Urinary bladder (tissue), 4 donors: ENCODE results near the gene GABRD. TPM values are rescaled to one million over a fixed set of nuclear protein-coding genes. Genes with fewer than 3 reads are reported as not detected.
A peak's percentile ranks its signal among the peaks of the same experiment; 100 is the strongest.
"Not testable (repeated sequence)": the region's sequence is repeated elsewhere in the genome, so short reads cannot be mapped to it uniquely, and the experiment has no call there.

Source experiments
- DNase-seq: peaks from one replicate; pipeline ENCODE4 v3.0.0-alpha.2; 2015; ENCODE audit errors: extremely low spot score
- H3K27ac ChIP-seq: one replicate; pipeline ENCODE4 v1.5.1; 2013; ENCODE audit warnings: low read depth, mild to moderate bottlenecking, moderate library complexity
- H3K36me3 ChIP-seq: one replicate; pipeline ENCODE4 v1.6.1; 2013; ENCODE audit warnings: mild to moderate bottlenecking, moderate library complexity; ENCODE audit not compliant: insufficient read depth
- H3K4me1 ChIP-seq: one replicate; pipeline ENCODE4 v1.6.1; 2013; ENCODE audit warnings: mild to moderate bottlenecking, moderate library complexity; ENCODE audit not compliant: insufficient read depth
- H3K4me3 ChIP-seq: one replicate; pipeline ENCODE4 v1.5.1; 2013; ENCODE audit warnings: low read depth, low read length
- WGBS: extraction: QIAGEN DNeasy Blood & Tissue Kit; methylation state at CpG from one replicate; pipeline ENCODE4 v1.1.7; 2013; 5-methylcytosine and 5-hydroxymethylcytosine counted together
- polyA plus RNA-seq: library from polyadenylated mRNA; stranded (reverse); fragments of 200-250 nt; gene quantifications from one replicate; pipeline ENCODE4 v1.2.3, GENCODE V29; 2013
- total RNA-seq: library from RNA; depleted of rRNA; stranded (reverse); fragments of >200 nt; gene quantifications from one replicate; pipeline ENCODE4 v1.2.3, GENCODE V29; 2014
- donor health status: healthy with polysubstance abuse.
- donor health status: healthy.

GABRD gene, protein sequence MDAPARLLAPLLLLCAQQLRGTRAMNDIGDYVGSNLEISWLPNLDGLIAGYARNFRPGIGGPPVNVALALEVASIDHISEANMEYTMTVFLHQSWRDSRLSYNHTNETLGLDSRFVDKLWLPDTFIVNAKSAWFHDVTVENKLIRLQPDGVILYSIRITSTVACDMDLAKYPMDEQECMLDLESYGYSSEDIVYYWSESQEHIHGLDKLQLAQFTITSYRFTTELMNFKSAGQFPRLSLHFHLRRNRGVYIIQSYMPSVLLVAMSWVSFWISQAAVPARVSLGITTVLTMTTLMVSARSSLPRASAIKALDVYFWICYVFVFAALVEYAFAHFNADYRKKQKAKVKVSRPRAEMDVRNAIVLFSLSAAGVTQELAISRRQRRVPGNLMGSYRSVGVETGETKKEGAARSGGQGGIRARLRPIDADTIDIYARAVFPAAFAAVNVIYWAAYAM
- 0.95 TPM for total RNA-seq
- 1.2 TPM for polyA plus RNA-seq

DNA sequence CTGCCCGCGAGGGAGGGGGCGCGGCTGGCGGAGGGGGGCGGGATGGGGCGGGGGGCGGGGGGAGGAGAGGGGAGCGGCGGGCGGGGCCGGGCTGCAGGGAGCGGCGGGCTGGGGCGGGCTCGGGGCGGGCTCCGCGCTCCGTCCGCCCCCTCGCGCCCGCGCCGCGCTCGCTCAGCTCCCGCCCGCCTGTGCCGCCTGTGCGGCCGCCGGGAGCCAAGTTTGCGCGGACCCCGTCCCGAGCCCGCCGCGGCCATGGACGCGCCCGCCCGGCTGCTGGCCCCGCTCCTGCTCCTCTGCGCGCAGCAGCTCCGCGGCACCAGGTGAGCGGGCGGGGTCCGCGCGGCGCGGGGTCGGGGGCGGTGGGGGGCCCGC lies at the start of gene GABRD:
GABRD (plus strand) TSS at position 174 of the 372 bp plus-strand sequence; CDS start at position 253, 79 bp downstream.
- DNase-seq = no peak
- no peaks in the 10 kb centered on the region for H3K4me1 ChIP-seq
- no peaks in the 10 kb centered on the region for H3K36me3 ChIP-seq
- H3K27ac ChIP-seq = no peak within 1 kb of the TSS
- H3K4me3 ChIP-seq = peak within 1 kb of the TSS; percentile 17
- WGBS = under 1% methylated on average over 48 of the region's 60 CpGs

DNA sequence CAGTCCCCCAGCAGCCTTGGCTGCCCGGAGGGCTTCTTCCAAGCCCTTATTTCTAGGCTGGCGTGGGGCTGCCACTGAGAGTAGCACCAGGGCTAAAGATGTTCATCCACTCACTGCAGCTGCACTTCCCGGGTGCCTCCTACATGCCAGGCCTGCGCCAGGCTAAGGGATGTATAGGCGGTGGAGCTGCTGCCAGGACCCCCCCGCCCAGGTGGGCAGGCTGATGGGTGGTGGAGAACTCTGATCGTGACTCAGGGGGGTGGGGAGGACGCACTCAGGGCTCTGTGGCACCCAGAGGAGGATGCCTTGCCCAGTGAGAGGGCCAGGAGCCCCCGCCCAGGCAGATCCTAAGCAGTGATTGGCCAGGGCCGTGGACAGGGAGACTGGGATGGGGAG lies 49.6 kb upstream of the GABRD start:
- Histone ChIP-seq H3K4me1 (no peaks in the 10 kb centered on the region), H3K36me3 (no peaks in the 10 kb centered on the region), H3K27ac (no peak overlapping the region), H3K4me3 (no peak overlapping the region)
- WGBS = 72% methylated on average over 10 of the region's 10 CpGs
- no peak for DNase-seq

DNA sequence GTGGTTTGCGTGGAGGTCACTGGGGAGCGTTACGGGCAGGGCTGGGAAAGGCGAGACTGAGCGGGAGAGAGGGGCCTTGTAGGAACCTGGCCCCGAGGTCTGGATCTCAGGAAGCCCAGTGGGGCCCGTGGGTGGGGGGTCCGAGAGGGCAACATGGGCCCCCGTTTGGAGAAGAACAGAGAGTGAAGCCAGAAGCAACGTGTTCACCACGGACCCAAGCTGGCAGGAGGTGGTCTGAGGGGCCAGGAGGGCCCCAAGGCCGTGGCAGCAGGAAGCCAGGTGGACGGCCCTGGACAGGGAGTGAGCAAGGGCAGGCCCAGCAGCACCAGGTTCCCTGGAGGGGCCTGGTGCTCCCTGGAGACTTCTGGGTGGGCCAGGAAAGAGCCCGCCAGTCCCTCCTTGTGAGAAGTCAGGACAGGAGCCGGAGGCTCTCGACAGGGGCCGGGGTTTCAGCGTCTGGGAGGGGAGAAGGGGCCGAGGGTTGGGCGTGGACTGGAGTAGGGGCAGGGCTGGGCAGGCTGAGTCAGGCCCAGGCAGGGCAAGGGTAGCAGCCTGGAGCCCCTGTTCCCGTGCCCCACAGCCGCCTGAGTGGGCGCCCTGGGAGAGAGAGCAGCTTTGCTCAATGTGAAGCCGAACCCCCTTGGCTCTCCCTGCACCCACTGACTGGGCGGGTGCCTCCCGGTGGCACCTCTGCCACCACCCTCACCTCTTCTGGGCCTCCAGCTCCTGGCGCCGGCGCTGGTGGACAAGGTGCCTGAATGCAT lies 49.0 kb upstream of the GABRD start:
- Histone ChIP-seq H3K36me3 (no peaks in the 10 kb centered on the region), H3K4me3 (no peak overlapping the region), H3K4me1 (no peaks in the 10 kb centered on the region), H3K27ac (no peak overlapping the region)
- WGBS = 65% methylated on average over 29 of the region's 29 CpGs
- no peak for DNase-seq

DNA sequence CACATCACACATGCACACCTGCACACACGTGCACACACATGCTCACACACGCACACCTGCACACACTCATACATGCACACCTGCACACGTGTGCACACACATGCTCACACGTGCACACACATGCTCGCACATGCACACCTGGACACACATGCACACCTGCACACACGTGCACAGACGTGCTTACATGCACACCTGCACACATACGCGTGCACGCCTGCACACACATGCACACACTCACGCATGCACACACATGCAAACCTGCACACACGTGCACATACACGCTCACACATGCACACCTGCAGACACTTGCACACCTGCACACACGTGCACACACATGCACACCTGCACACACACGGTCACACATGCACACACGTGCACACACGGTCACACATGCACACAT lies 48.1 kb upstream of the GABRD start:
- DNase-seq = no peak
- Histone ChIP-seq H3K4me3 (no peak overlapping the region), H3K27ac (no peak overlapping the region), H3K36me3 (no peaks in the 10 kb centered on the region), H3K4me1 (no peaks in the 10 kb centered on the region)
- 90% methylated on average over 17 of the region's 17 CpGs for WGBS

DNA sequence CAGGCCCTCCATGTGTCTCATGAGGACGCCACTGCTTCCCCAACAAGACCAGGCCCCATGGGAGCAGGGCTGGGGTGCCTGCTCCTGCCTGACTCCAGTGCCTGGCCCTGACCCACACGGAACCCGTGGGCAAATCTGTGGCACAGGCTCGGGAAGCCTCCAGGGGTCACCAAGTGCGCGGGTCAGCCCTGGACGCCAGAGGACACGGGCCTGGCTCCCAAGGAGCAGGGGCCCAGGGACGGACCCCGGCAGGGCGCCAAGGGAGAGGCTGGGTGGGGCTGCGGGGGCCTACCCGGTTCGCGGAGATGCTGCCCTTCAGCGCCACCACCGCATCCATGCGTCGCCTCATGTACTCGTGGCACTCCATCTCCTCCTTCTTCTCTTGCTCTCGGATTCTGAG lies 47.5 kb upstream of the GABRD start:
- 89% methylated on average over 21 of the region's 21 CpGs for WGBS
- Histone ChIP-seq H3K36me3 (no peaks in the 10 kb centered on the region), H3K27ac (no peak overlapping the region), H3K4me3 (no peak overlapping the region), H3K4me1 (no peaks in the 10 kb centered on the region)
- DNase-seq = no peak

DNA sequence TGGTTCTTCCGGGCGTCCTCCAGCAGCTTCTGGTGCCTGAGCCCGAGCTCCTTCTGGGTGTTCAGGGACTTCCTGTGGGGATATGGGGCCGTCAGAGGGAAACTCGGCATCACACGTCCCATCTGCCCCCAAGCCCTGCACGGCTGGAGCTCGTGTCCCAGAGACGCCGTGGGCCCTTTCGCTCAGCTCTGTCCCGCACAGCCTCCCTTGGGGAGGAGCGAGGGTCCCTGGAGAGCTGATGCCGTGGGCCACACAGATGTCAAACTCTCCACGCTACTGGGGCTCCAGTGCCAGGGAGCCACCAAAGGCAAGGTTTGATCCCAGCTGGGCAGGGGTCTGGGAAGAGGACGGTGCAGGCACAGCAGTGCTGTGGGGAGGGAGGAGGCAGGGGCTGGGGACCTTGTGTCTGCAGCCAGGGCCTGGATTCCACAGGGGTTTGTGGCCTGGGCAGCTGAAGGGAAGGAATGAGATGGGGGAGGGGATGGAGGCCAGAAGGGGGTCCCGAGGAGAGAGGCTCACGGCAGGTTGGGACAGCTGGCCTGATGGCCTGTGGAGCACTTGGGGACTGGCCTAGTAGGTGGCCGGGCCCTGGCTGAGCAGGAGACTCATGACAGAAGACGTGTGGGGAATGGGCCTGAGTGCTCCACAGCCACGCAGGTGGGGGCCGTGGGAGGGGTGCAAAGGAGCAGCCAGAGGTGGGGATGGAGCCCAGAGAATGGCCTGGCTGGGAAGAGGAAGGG lies 46.0 kb upstream of the GABRD start:
- Histone ChIP-seq H3K36me3 (no peaks in the 10 kb centered on the region), H3K4me3 (no peak overlapping the region), H3K27ac (no peak overlapping the region), H3K4me1 (no peaks in the 10 kb centered on the region)
- 67% methylated on average over 22 of the region's 22 CpGs for WGBS
- no peak for DNase-seq

DNA sequence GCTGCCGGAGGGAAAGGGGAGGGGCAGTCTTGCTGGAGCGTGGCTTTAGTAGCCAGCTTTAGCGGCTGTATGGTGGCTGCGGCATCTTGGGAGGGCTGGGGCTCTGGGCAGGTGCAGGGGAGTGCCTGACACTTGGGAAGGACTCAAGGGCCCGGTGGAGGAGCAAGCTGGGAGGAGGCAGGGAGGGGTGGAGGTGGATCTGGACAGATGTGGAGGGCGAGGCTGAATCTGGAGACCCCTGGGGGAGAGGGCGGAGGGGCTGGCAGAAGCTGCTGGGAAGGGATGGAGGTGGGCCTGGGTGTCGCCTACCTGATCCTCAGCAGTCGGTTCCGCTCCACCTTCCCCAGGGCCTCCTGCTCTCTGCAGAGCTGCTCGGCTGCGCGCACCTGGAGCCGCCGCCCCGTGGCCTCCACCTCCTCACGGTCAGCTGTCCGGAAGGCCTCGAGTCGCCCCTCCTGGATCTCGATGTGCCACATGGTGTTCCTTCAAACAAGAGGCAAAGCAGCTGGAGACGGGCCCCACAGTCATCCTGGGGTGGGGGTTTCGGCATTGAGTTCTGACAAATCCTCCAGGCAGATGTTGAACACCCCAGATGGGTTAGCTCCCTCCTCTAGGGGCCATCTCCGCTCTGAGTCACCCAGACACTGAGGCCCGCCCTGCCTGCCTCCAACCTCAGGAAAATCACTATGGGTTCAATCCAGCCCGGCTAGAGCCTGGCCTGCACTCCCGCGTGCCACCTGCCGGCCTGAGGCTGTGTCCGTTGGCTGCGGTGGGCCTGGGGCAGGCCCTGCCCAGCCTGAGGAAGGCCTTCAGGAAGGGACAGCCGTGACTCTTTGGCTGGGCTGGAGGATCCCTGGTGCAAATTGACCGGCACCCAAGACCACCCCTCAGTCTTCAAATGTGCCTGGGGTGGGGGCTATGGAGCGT lies 45.2 kb upstream of the GABRD start:
- no peaks in the 10 kb centered on the region for H3K4me1 ChIP-seq
- H3K27ac ChIP-seq = no peak overlapping the region
- 77% methylated on average over 34 of the region's 34 CpGs for WGBS
- H3K4me3 ChIP-seq = no peak overlapping the region
- H3K36me3 ChIP-seq = no peaks in the 10 kb centered on the region
- no peak for DNase-seq

DNA sequence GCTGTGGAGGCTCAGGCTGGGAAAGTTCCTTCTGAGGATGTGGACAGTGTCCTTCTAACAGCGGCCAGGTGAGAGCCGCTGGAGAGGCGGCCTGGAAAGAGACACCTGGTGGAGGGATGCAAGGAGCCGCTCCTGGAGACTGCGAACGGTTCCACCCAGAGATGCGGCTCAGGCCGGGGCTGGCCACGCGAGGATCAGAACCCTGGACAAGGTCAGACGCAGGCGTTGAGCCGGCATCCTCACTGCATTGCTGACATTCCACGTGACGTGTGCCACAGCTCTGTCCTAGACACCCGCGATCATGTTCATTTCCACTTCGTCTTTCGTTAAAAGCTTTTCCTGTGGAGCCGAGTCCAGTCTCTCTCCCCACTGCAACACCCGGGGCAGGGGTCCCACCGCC lies 44.3 kb upstream of the GABRD start:
- no peaks in the 10 kb centered on the region for H3K36me3 ChIP-seq
- no peak overlapping the region for H3K4me3 ChIP-seq
- WGBS = 73% methylated on average over 22 of the region's 22 CpGs
- DNase-seq = no peak
- H3K4me1 ChIP-seq = no peaks in the 10 kb centered on the region
- no peak overlapping the region for H3K27ac ChIP-seq

DNA sequence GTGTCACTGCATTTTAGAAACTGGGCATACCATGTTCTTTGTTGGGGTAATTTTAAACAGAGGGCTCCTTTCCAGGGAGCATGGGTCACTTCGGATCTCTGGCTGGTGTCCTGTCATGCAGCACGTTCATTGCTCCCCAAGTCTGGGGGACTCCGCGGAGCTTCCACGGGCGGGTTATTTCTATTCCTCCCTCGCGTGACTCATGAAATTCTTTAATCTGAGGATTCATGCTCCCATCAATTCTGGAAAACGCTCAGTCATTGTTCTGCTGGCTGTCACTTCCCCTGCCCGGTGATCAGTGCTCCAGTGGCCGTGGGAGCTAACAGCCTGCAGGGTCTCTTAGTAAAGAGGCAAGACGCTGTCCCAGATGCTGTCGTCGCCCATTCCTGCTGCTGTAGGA lies 43.6 kb upstream of the GABRD start:
- DNase-seq = no peak
- Histone ChIP-seq H3K27ac (no peak overlapping the region), H3K36me3 (no peaks in the 10 kb centered on the region), H3K4me1 (no peaks in the 10 kb centered on the region), H3K4me3 (no peak overlapping the region)
- 81% methylated on average over 14 of the region's 14 CpGs for WGBS

DNA sequence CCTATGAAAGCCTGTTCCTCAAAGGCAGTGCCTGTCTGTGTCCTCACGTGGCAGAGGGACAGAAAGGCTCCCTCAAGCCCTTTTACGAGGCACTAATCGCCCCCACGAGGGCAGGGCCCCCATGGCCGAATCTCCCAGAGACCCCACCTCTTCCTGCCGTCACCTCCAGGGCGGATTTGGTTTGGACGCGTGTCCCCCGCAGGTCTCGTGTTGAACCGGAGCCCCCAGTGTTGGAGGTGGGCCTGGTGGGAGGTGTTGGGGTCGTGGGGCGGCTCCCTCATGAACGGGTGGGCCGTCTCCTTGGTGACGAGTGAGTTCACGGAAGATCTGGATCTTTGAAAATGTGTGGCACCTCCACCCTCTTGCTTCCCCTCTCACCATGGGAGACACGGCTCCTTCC lies 43.1 kb upstream of the GABRD start:
- WGBS = 73% methylated on average over 19 of the region's 19 CpGs
- H3K36me3 ChIP-seq = no peaks in the 10 kb centered on the region
- no peak overlapping the region for H3K4me3 ChIP-seq
- H3K4me1 ChIP-seq = no peaks in the 10 kb centered on the region
- DNase-seq = no peak
- H3K27ac ChIP-seq = no peak overlapping the region

DNA sequence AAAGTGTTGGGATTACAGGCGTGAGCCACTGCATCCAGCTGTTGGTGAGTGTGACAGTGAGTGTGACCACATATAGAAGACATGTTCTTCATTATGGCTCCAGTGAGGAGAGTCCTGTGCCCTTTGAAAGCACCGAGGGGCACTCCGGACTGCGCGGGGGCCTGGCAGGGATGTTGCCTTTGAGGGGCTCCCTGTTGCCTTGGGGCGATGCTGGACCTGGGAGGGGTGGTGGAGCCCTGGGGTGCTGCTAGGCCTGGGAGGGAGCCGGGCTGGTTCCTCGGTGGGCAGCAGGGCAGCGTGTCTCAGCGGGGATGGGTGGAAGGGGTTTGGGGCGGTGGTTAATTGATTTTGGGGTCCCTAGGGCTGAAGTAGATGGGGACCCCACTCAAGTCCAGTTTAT lies 41.0 kb upstream of the GABRD start:
- Histone ChIP-seq H3K4me3 (no peak overlapping the region), H3K36me3 (no peaks in the 10 kb centered on the region), H3K27ac (no peak overlapping the region), H3K4me1 (no peaks in the 10 kb centered on the region)
- 78% methylated on average over 11 of the region's 11 CpGs for WGBS
- DNase-seq = no peak

DNA sequence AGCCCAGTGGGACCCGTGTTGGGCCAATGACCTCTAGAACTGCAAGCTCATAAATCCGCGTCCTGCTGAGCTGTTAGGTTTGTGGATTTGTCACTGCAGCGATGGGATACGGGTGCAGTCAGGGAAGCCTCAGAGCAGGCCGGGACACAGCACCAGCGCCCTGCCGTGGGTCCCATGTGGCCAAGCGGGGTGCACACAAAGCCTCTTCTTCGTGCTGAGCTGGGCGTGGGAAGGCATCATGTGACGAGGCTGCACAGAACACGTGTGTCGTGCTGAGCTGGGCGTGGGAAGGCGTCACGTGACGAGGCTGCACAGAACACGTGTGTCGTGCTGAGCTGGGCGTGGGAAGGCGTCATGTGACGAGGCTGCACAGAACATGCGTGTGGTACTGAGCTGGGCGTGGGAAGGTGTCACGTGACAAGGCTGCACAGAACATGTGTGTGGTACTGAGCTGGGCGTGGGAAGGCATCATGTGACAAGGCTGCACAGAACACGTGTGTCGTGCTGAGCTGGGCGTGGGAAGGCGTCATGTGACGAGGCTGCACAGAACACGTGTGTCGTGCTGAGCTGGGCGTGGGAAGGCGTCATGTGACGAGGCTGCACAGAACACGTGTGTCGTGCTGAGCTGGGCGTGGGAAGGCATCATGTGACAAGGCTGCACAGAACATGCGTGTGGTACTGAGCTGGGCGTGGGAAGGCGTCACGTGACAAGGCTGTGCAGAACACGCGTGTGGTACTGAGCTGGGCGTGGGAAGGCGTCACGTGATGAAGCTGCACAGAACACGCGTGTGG lies 40.3 kb upstream of the GABRD start:
- H3K4me1 ChIP-seq, H3K4me3 ChIP-seq, H3K27ac ChIP-seq, DNase-seq, H3K36me3 ChIP-seq: not testable (repeated sequence)
- WGBS = 93% methylated on average over 49 of the region's 51 CpGs
